Right kidney (tissue), 9 donors: ENCODE results near the gene STK10.
"Not testable (repeated sequence)": the region's sequence is repeated elsewhere in the genome, so short reads cannot be mapped to it uniquely, and the experiment has no call there.

Experiments
- DNase-seq: peaks from one replicate; pipeline ENCODE4 v3.0.0-alpha.2; 2016
- long read RNA-seq, 8 donors: transcript quantifications; one replicate each; lab custom pipeline, GENCODE V29; 2026

STK10 gene
- long read RNA-seq, donor 1, full-length matches to known transcripts, result 2 of 2 reads
- long read RNA-seq, donor 1, partial matches to known transcripts, result 0 of 2 reads
- long read RNA-seq, donor 1, other reads (novel, unspliced or antisense), result 0 of 2 reads
- long read RNA-seq, donor 2, full-length matches to known transcripts, result 1 of 1 reads
- long read RNA-seq, donor 2, partial matches to known transcripts, result 0 of 1 reads
- long read RNA-seq, donor 2, other reads (novel, unspliced or antisense), result 0 of 1 reads
- long read RNA-seq, donor 3, full-length matches to known transcripts, result 1 of 1 reads
- long read RNA-seq, donor 3, partial matches to known transcripts, result 0 of 1 reads
- long read RNA-seq, donor 3, other reads (novel, unspliced or antisense), result 0 of 1 reads
- long read RNA-seq, donor 4, full-length matches to known transcripts, result 2 of 2 reads
- long read RNA-seq, donor 4, partial matches to known transcripts, result 0 of 2 reads
- long read RNA-seq, donor 4, other reads (novel, unspliced or antisense), result 0 of 2 reads
- long read RNA-seq, donor 5, full-length matches to known transcripts, result 2 of 2 reads
- long read RNA-seq, donor 5, partial matches to known transcripts, result 0 of 2 reads
- long read RNA-seq, donor 5, other reads (novel, unspliced or antisense), result 0 of 2 reads
- long read RNA-seq, donor 6, full-length matches to known transcripts, result 1 of 1 reads
- long read RNA-seq, donor 6, partial matches to known transcripts, result 0 of 1 reads
- long read RNA-seq, donor 6, other reads (novel, unspliced or antisense), result 0 of 1 reads
- long read RNA-seq, donor 7, result 0 reads
- long read RNA-seq, donor 8, result 0 reads

- DNase-seq, result peak; percentile 92
Observed at GRCh38 chr5:172188033-172188892, at the start of gene STK10. STK10 (minus strand) TSS chr5:172188224; CDS start chr5:172188042, 182 bp downstream.

- DNase-seq, result no peak
Observed at GRCh38 chr5:172235827-172236736, 48.1 kb upstream of the STK10 start.

GRCh38 chr5:172235132-172235780, 47.2 kb upstream of the STK10 start:
- DNase-seq, result no peak

- DNase-seq, result no peak
Observed at GRCh38 chr5:172234031-172234430, 46.0 kb upstream of the STK10 start.

GRCh38 chr5:172229904-172230303, 41.9 kb upstream of the STK10 start:
- no peak for DNase-seq

GRCh38 chr5:172224996-172225395, 37.0 kb upstream of the STK10 start:
- no peak for DNase-seq

- DNase-seq, result no peak
Observed at GRCh38 chr5:172223901-172224873, 36.2 kb upstream of the STK10 start.

GRCh38 chr5:172219296-172219695, 31.3 kb upstream of the STK10 start:
- no peak for DNase-seq

GRCh38 chr5:172216345-172216744, 28.3 kb upstream of the STK10 start:
- no peak for DNase-seq

- DNase-seq, result no peak
Observed at GRCh38 chr5:172213126-172213525, 25.1 kb upstream of the STK10 start.

GRCh38 chr5:172211676-172212075, 23.7 kb upstream of the STK10 start:
- DNase-seq, result no peak

GRCh38 chr5:172209714-172210113, 21.7 kb upstream of the STK10 start:
- DNase-seq, result no peak

- DNase-seq, result no peak
Observed at GRCh38 chr5:172207511-172207910, 19.5 kb upstream of the STK10 start.

- DNase-seq, result not testable (repeated sequence)
Observed at GRCh38 chr5:172205984-172206383, 18.0 kb upstream of the STK10 start.

- no peak for DNase-seq
Observed at GRCh38 chr5:172200476-172200875, 12.5 kb upstream of the STK10 start.

GRCh38 chr5:172199446-172199845, 11.4 kb upstream of the STK10 start:
- no peak for DNase-seq

- DNase-seq, result not testable (repeated sequence)
Observed at GRCh38 chr5:172197775-172198174, 9.8 kb upstream of the STK10 start.

GRCh38 chr5:172194985-172195774, 7.2 kb upstream of the STK10 start:
- no peak for DNase-seq

- DNase-seq, result no peak
Observed at GRCh38 chr5:172193872-172194271, 5.8 kb upstream of the STK10 start, which contains the start of gene EFCAB9. EFCAB9 (plus strand) TSS chr5:172194172; CDS start chr5:172194173, 1 bp downstream.
